NCI-H510A treated with DMSO at 0.1 percent for 48 hours (cell line): ENCODE data around the gene NDUFAF8.

Experiments
- DNase-seq: peaks from one replicate; lab custom pipeline; 2025; lab: John Stamatoyannopoulos, UW

The NDUFAF8 gene

GRCh38 chr17:81274471-81274855 lies 35.3 kb downstream of the NDUFAF8 start:
- DNase-seq: no peak

DNA sequence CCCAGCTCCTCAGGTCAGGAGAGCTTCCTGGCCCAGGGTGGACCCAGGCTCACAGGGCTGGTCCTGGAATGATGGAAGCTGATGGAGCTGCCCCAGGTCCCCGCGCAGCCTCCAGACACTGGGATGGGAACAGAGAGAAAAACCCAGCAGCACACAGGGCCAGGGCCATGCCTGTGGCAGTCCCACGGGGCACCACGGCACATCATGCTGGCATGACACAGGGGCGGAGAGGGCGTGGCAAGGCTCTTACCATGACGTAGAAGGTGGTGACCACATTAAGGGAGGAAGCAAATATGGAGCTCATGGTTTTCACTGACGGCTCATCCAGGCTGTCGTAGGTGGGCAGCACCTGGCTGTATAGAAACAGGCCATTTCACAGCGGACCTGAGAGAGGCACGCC lies 37.7 kb downstream of the NDUFAF8 start:
- DNase-seq: no peak

GRCh38 chr17:81277421-81277820 lies 38.3 kb downstream of the NDUFAF8 start:
- peak; percentile 39 for DNase-seq

GRCh38 chr17:81277946-81278693 lies 39.0 kb downstream of the NDUFAF8 start:
- DNase-seq: no peak

- no peak for DNase-seq
Observed at GRCh38 chr17:81278831-81279230, 39.7 kb downstream of the NDUFAF8 start.

DNA sequence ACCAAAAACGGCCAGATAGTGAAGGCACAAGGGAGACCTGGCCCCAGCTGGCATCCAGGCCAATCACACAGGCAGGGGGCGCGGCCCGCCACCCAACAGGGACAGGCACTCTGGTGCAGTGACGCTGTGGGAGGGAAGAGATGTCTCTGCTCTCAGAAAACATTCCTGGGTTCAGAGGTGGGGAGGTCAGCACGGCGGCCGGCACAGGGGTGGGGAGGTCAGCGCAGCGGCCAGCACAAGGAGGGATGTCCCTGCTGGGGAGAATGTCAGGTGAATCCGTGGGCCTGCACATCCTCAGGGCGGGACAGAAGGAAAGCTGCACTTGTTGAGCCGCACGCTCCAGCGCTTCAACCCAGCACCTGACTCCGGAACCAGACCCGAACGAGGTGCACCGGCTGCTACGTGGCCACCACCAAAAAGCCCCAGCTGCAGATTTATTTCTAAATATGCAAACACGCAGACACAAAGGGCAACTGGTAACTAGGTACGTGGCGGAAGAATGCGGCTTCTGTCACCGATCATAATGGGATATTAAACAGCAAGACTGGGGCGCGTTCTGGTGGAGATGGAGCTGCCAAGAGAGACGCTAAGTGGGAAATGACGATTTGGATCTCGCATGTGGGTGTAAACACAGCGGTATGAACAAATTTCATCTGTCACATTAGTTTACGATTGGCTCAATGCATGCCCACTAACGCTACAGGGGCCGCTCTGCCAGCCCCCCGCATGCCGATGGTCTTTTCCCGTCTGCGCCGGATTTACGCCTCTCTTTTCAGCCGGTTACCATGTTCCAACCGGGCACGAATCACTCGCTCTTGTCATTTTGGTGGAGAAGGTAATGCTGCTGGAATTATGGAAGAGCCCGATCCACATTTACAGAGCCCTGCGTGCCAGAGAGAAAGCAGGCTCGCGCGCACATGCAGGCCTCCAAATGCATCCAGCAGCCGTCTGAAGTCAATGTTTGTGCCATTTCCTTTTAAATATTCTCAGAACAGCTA lies 40.5 kb downstream of the NDUFAF8 start:
- DNase-seq: no peak

GRCh38 chr17:81280571-81280970 lies 41.5 kb downstream of the NDUFAF8 start:
- DNase-seq: no peak

- no peak for DNase-seq
Observed at GRCh38 chr17:81282141-81282540, 43.0 kb downstream of the NDUFAF8 start.

GRCh38 chr17:81282876-81283275 lies 43.8 kb downstream of the NDUFAF8 start:
- DNase-seq: no peak

DNA sequence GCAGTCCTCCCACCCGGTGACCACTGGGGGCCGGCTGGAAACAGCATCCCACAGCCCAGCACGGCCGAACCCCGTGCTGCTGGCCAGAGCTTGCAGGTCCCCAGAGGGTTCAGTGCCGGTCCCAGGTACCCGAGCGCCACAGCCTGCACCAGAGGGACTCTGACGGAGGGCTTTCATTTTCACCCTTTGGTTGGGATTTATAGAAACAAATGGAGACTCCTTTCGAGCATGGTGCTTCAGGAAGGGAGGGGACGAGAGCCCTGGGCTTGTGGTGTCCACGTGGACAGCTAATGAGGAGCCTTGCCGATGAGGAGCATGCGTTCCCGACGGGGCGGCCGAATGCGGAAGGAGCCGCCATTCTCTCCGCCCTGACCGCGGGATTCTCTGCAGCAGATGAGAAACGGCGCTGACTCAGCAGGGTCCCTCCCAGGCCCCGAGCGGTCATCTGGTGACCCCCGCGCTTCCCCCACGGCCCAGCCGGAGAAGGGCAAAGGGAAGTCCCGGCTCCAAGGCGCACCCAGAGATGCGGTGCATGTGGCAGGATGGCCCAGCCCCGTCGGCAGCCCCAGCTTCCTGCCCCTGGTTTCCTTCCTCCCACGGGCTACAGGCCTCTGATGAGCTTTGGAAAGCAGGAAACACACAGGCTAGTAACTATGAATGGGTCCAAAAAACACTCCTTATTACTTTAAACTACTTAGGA lies 46.2 kb downstream of the NDUFAF8 start:
- no peak for DNase-seq

DNA sequence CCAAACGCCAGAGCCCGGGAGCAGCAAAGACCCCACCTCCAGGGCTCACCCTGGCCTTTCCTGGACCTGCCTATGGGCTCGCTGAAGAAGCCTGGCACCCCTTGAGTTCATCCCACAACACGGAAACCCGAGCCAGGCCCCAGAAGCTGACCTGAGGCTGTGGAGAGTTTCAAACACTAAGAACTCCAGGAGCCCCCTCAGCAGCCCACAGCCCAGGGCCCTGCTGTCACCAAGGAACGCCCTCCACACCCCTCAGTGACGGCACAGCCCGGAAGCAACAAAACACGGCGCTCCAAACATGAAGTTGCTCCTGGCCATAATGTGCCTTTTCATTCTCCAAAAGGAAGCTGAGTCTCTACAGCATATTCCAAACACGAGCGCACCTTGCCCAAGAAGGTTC lies 46.8 kb downstream of the NDUFAF8 start:
- DNase-seq: no peak

- DNase-seq: no peak
Observed at GRCh38 chr17:81286491-81287145, 47.5 kb downstream of the NDUFAF8 start.

DNA sequence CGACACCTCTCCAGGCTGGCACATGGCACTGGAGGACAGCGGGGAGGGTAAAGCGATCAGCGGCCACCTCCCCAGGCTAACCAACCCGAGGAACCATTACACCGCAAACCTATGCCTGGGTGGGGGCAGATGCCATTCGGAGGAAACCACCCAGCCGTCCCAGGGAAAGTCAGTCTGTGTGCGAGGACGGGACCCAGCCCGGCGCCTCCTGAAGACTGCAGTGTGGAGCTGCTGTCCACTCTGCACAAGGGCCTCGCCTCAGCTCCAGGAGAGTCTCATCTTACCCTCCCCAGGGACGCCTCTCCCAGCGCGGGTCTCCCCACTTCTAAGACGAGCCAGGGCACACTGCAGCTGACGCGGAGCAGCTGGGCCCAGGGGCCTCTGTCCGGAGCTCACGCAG lies 48.0 kb downstream of the NDUFAF8 start:
- no peak for DNase-seq

DNA sequence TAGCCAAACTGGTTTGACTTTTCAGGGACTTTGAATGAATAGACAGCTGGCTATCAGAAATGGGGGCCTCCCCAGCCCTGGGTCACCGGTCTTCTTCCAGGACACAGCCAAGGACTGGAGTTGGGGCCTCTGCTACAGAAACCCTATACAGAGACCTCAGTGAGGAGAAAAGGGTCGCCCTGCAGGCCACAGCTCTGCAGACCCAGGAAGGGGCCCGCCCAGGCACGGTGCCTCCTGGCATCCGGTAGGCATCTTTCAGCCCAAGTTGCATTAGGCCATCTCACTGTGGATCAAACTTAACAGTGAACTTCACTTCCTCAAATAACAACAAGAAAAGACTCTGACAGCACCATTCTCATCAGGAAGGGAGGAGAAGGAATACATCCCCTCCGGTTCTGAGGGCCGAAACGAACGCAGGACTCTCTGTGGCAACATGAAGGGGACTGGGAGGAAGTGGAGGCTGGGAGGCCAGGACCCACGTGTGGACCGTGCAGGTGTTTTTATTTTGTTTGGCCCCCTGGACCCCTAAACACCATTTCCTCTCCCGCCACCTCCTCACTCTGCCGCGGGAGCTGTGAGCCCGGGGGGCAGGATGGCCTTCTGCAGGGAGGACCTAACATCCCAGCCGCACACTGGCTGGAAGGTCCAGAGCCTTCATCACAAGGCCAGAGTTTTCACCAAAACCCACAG lies 48.8 kb downstream of the NDUFAF8 start:
- no peak for DNase-seq

DNA sequence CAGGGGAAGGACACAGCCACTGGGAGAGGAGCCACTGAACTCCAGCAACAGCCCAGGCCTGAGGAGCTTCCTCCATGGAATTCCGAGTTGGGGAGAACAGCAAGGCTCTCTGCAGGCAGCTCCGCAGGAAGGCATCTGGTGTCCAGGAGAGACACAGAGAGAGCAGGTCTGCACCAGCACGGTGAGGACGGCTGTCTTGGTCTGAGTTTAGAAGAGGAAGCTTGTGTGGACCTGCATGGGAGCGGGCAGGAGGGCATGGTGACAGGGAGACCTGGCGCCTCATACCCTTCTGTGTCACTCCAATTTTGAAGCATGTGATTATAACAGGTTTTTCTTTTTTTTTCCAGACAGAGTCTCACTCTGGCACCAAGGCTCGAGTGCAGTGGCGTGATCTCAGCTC lies 49.6 kb downstream of the NDUFAF8 start:
- DNase-seq: no peak

GRCh38 chr17:81289627-81290026 lies 50.5 kb downstream of the NDUFAF8 start:
- DNase-seq: no peak

GRCh38 chr17:81290230-81290629 lies 51.1 kb downstream of the NDUFAF8 start:
- no peak for DNase-seq
